HFFc6 (cell line): Measurements from ENCODE around the gene IRF8. TPM values are rescaled to one million over a fixed set of nuclear protein-coding genes. Genes with fewer than 3 reads are reported as not detected.

ENCODE experiments used
- DNase-seq: peaks from one replicate; pipeline ENCODE4 v3.0.0-alpha.2; 2018
- H3K27ac Mint-ChIP-seq: 2 replicates; pipeline ENCODE4 v1.8.0; 2020; ENCODE audit warnings: mild to moderate bottlenecking, mixed read lengths
- H3K27me3 Mint-ChIP-seq: 2 replicates; pipeline ENCODE4 v1.8.0; 2021; ENCODE audit warnings: mild to moderate bottlenecking, moderate library complexity, mixed read lengths; ENCODE audit not compliant: insufficient read depth
- H3K36me3 Mint-ChIP-seq: 2 replicates; pipeline ENCODE4 v1.8.0; 2021; ENCODE audit warnings: low read depth, mixed read lengths
- H3K4me1 Mint-ChIP-seq: 2 replicates; pipeline ENCODE4 v1.8.0; 2020; ENCODE audit warnings: low read depth, mixed read lengths
- H3K4me3 Mint-ChIP-seq: 2 replicates; pipeline ENCODE4 v1.8.0; 2020; ENCODE audit warnings: mild to moderate bottlenecking, moderate library complexity, mixed read lengths
- H3K9me3 Mint-ChIP-seq: 2 replicates; pipeline ENCODE4 v1.8.0; 2020; ENCODE audit warnings: mild to moderate bottlenecking, mixed read lengths
- CTCF ChIP-seq: fragments of 200-600 bp; sonication (generic); IDR thresholded peaks from 2 replicates; pipeline ENCODE4 v1.5.0; 2021; ENCODE audit warnings: antibody characterized with exemption, mild to moderate bottlenecking
- total RNA-seq, 6 experiments: library from RNA; stranded (reverse); fragmentation: NEBNext Ultra II Directional; extraction: Animal tissue kit (Norgen Biotek cat#: 25700); gene quantifications; 2 replicates in 1 of 6; 3 replicates in 5 of 6; pipeline ENCODE4 v1.2.3, GENCODE V29; 2021

IRF8 gene
- total RNA-seq, 6 experiments from 2014 or later, result not detected

GRCh38 chr16:85930301-85930700 is 31.3 kb downstream of the IRF8 start:
- Mint-ChIP-seq H3K4me3 (no peak overlapping the region), H3K9me3 (no peaks in the 10 kb centered on the region), H3K36me3 (no peaks in the 10 kb centered on the region), H3K27me3 (peaks cover 59% of the 10 kb centered on the region), H3K4me1 (no peaks in the 10 kb centered on the region), H3K27ac (no peak overlapping the region)
- no peak for DNase-seq
- TF ChIP-seq CTCF, result no peak

GRCh38 chr16:85931596-85932402 is 32.8 kb downstream of the IRF8 start:
- Mint-ChIP-seq H3K4me3 (no peak overlapping the region), H3K9me3 (no peaks in the 10 kb centered on the region), H3K27ac (no peak overlapping the region), H3K4me1 (no peaks in the 10 kb centered on the region), H3K36me3 (no peaks in the 10 kb centered on the region), H3K27me3 (peaks cover 66% of the 10 kb centered on the region)
- DNase-seq, result no peak
- TF ChIP-seq CTCF, result no peak

GRCh38 chr16:85934210-85934609 is 35.2 kb downstream of the IRF8 start:
- no peak for TF ChIP-seq CTCF
- no peak overlapping the region for H3K4me3 Mint-ChIP-seq
- H3K36me3 Mint-ChIP-seq, result no peaks in the 10 kb centered on the region
- no peaks in the 10 kb centered on the region for H3K4me1 Mint-ChIP-seq
- H3K27me3 Mint-ChIP-seq, result peaks cover 60% of the 10 kb centered on the region
- no peaks in the 10 kb centered on the region for H3K9me3 Mint-ChIP-seq
- no peak for DNase-seq
- no peak overlapping the region for H3K27ac Mint-ChIP-seq

- H3K36me3 Mint-ChIP-seq, result no peaks in the 10 kb centered on the region
- no peaks in the 10 kb centered on the region for H3K4me1 Mint-ChIP-seq
- peaks cover 63% of the 10 kb centered on the region for H3K27me3 Mint-ChIP-seq
- H3K9me3 Mint-ChIP-seq, result no peaks in the 10 kb centered on the region
- DNase-seq, result no peak
- H3K4me3 Mint-ChIP-seq, result no peak overlapping the region
- no peak overlapping the region for H3K27ac Mint-ChIP-seq
- no peak for TF ChIP-seq CTCF
These were observed 36.5 kb downstream of the IRF8 start for GRCh38 chr16:85935391-85935973.

GRCh38 chr16:85935974-85936760 is 37.2 kb downstream of the IRF8 start:
- no peak for DNase-seq
- no peaks in the 10 kb centered on the region for H3K36me3 Mint-ChIP-seq
- H3K27ac Mint-ChIP-seq, result no peak overlapping the region
- H3K4me1 Mint-ChIP-seq, result no peaks in the 10 kb centered on the region
- no peak for TF ChIP-seq CTCF
- H3K27me3 Mint-ChIP-seq, result peaks cover 64% of the 10 kb centered on the region
- no peak overlapping the region for H3K4me3 Mint-ChIP-seq
- H3K9me3 Mint-ChIP-seq, result no peaks in the 10 kb centered on the region
